ENCODE data around the gene DLST.

GRCh38 chr14:74875941-74876913 lies 5.5 kb upstream of the DLST start, which contains the start of gene PROX2:
- no peak for TF ChIP-seq CTCF (IDR thresholded peaks at IDR 0.05)
- TF ChIP-seq POLR2A (IDR thresholded peaks at IDR 0.05): no peak
- no peak for TF ChIP-seq EP300 (IDR thresholded peaks at IDR 0.05)
- no peak for TF ChIP-seq POLR2AphosphoS5 (IDR thresholded peaks at IDR 0.05)

All from sigmoid colon (tissue), 4 donors.